ENCODE data around the gene ADAMTS7.

Gene ADAMTS7

DNA sequence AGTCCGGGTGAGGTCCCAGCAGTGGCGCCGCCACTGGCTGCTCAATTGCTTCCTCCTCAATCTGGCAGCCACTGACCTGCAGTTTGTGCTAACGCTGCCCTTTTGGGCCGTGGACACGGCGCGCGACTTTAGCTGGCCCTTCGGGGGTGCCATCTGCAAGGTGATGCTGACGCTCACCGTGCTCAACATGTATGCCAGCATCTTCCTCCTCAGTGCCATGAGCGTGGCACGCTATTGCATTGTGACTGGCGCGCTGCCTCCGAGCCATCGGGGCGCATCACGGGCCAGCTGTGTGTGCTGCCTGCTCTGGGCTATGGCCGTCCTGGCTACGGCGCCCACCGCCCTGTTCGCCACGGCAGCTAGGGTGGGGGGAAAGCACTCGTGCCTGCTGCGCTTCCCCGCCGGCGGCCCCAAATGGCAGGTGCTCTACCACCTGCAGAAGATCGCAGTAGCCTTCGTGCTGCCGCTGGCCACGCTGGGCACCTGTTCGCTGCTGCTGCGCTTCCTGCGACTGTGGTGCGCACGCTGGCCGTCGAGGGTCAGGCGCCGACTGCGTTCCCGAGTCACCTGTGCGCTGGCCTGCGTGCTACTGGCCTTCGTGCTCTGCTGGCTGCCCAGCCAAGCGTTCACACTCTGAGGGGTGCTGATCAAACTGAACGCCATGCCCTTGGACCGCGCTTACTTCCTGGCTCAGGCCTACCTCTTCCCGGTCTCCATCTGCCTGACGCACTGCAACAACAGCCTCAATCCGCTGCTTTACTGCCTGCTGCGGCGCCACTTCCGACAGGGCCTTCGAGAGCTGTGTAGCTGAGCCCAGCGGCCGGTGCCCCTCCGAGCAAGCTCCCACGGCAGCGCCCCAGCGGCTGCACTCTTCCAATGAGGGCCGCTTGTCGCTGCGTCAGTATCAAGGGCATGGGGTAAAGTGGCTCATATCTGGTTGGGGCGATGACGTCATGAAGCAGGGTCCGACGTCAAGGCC lies 20.3 kb upstream of the ADAMTS7 start:
- Histone ChIP-seq H3K36me3 (no peaks in the 10 kb centered on the region), H3K9me3 (no peaks in the 10 kb centered on the region), H3K4me3 (ENCODE audit: low read depth, low read length) (no peak overlapping the region), H3K27me3 (no peaks in the 10 kb centered on the region), H3K4me1 (peaks cover 6% of the 10 kb centered on the region)
- DNase-seq = no peak
- TF ChIP-seq, protein P1, sequence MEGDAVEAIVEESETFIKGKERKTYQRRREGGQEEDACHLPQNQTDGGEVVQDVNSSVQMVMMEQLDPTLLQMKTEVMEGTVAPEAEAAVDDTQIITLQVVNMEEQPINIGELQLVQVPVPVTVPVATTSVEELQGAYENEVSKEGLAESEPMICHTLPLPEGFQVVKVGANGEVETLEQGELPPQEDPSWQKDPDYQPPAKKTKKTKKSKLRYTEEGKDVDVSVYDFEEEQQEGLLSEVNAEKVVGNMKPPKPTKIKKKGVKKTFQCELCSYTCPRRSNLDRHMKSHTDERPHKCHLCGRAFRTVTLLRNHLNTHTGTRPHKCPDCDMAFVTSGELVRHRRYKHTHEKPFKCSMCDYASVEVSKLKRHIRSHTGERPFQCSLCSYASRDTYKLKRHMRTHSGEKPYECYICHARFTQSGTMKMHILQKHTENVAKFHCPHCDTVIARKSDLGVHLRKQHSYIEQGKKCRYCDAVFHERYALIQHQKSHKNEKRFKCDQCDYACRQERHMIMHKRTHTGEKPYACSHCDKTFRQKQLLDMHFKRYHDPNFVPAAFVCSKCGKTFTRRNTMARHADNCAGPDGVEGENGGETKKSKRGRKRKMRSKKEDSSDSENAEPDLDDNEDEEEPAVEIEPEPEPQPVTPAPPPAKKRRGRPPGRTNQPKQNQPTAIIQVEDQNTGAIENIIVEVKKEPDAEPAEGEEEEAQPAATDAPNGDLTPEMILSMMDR (IDR thresholded peaks at IDR 0.05; ENCODE audit: low read depth, low read length) = no peak

DNA sequence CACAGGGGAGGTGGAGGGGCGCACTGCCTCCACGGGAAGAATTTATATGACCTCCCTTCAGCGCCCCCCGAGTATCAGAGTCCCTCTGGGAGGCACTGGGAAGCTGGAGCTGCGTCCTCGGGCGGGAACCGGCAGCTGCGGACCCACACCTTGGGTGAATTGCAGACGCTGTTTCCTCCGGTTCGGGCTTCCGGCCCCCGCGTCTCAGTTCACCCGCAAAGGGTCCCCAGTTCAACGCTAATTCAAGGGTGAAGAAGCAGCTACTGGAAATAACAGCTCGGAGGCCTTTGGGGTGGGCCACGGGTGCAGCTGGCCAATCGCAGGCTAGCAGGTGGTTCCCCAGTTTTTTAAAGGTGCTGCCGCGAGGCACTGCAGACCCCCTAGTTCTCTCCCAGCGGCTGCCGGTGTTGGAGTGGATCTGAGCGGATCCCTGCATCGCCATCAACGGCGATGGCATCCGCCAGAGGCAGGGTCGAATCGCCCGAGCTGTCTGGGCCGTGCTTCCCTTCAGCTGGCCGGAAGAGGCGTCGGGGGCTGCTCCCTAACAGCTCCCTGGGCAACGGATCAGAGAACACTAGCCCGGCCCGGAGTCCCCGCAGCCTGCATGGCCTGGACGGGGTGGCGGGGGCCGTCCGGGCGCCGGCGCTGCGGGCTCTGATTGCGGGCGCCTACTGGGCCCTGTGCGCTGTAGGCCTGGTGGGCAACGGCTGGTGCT lies 19.4 kb upstream of the ADAMTS7 start:
- Histone ChIP-seq H3K9me3 (no peaks in the 10 kb centered on the region), H3K27me3 (no peaks in the 10 kb centered on the region), H3K4me1 (peaks cover 10% of the 10 kb centered on the region), H3K36me3 (no peaks in the 10 kb centered on the region), H3K4me3 (ENCODE audit: low read depth, low read length) (no peak overlapping the region)
- TF ChIP-seq, protein P1 (IDR thresholded peaks at IDR 0.05; ENCODE audit: low read depth, low read length) = no peak
- no peak for DNase-seq

GRCh38 chr15:78828920-78829319 lies 17.7 kb upstream of the ADAMTS7 start:
- Histone ChIP-seq H3K9me3 (no peaks in the 10 kb centered on the region), H3K36me3 (no peaks in the 10 kb centered on the region), H3K27me3 (no peaks in the 10 kb centered on the region), H3K4me3 (ENCODE audit: low read depth, low read length) (no peak overlapping the region), H3K4me1 (peaks cover 16% of the 10 kb centered on the region)
- DNase-seq = no peak
- TF ChIP-seq, protein P1 (IDR thresholded peaks at IDR 0.05; ENCODE audit: low read depth, low read length) = no peak

GRCh38 chr15:78822514-78822913 lies 11.2 kb upstream of the ADAMTS7 start:
- peaks cover 15% of the 10 kb centered on the region for H3K4me1 ChIP-seq
- TF ChIP-seq, protein P1 (IDR thresholded peaks at IDR 0.05; ENCODE audit: low read depth, low read length) = no peak
- no peak for DNase-seq
- no peaks in the 10 kb centered on the region for H3K9me3 ChIP-seq
- H3K27me3 ChIP-seq = no peaks in the 10 kb centered on the region
- no peaks in the 10 kb centered on the region for H3K36me3 ChIP-seq
- no peak overlapping the region for H3K4me3 ChIP-seq (ENCODE audit: low read depth, low read length)

- DNase-seq = no peak
- H3K36me3 ChIP-seq = no peaks in the 10 kb centered on the region
- peak overlapping the region; percentile 34 for H3K4me3 ChIP-seq (ENCODE audit: low read depth, low read length)
- H3K27me3 ChIP-seq = no peaks in the 10 kb centered on the region
- H3K4me1 ChIP-seq = no peaks in the 10 kb centered on the region; the same call in 1 of the 2 replicates
- TF ChIP-seq, protein P1 (IDR thresholded peaks at IDR 0.05; ENCODE audit: low read depth, low read length) = no peak
- no peaks in the 10 kb centered on the region for H3K9me3 ChIP-seq
Observed at GRCh38 chr15:78811825-78812183, 540 bp upstream of the ADAMTS7 start.

Data from BE2C (cell line).